Activated naive CD4-positive, alpha-beta T cell treated with anti-CD3 and anti-CD28 coated beads for 36 hours (primary cell): ENCODE data around the gene HSH2D. TPM values are rescaled to one million over a fixed set of nuclear protein-coding genes. Genes with fewer than 3 reads are reported as not detected.

ENCODE experiments used
- CTCF ChIA-PET: fragments of 350-600 bp; sonication (Branson Sonifier 250); formaldehyde crosslinking; loops from one replicate; lab custom pipeline; 2021; ENCODE audit warnings: antibody characterized with exemption; lab: Charles Lee
- DNase-seq: peaks from one replicate; pipeline ENCODE4 v3.0.0-alpha.2; 2020
- H3K27ac Mint-ChIP-seq: one replicate; pipeline ENCODE4 v1.8.0; 2021; ENCODE audit warnings: mild to moderate bottlenecking, mixed read lengths
- H3K27me3 Mint-ChIP-seq: one replicate; pipeline ENCODE4 v1.8.0; 2021; ENCODE audit warnings: low read depth, mixed read lengths
- H3K36me3 Mint-ChIP-seq: one replicate; pipeline ENCODE4 v1.8.0; 2021; ENCODE audit warnings: low read depth, mixed read lengths
- H3K4me1 Mint-ChIP-seq: one replicate; pipeline ENCODE4 v1.8.0; 2021; ENCODE audit warnings: low read depth, mixed read lengths
- H3K4me3 Mint-ChIP-seq: one replicate; pipeline ENCODE4 v1.8.0; 2021; ENCODE audit warnings: mild to moderate bottlenecking, moderate library complexity, mixed read lengths
- H3K9me3 Mint-ChIP-seq: one replicate; pipeline ENCODE4 v1.8.0; 2021; ENCODE audit warnings: mixed read lengths
- intact Hi-C: fragments of 100-400 bp; cut with micrococcal nuclease; formaldehyde crosslinking; loops from one replicate; pipeline ENCODE4 v1.15.1; 2023
- total RNA-seq, 2 experiments: library from RNA; stranded (reverse); gene quantifications; one replicate each; pipeline ENCODE4 v1.2.3, GENCODE V29; 2021

Gene HSH2D
- total RNA-seq, 2 experiments from 2014 or later: 18.3 to 20.7 TPM

DNA sequence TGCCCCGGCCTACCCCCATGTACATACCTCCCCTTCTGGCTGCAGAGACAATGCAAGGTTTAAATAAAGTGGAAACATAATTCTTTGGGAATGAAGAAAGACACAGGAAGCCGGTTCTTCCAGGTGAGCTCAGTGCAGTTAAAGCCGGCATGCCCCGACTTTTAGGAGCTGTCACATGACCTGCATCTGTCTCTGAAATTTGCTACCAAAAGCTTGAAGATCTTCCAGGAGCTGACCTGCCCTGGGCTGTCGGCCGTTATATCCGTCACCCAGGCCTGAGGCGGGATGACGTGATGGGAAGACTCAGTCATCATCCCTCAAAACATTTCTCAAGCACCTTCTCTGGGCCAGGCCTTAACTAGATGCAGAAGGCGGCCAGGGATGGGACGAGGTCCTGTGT lies 21.5 kb upstream of the HSH2D start:
- Mint-ChIP-seq H3K4me1 (peaks cover 31% of the 10 kb centered on the region), H3K27me3 (no peaks in the 10 kb centered on the region), H3K27ac (no peak overlapping the region), H3K36me3 (peaks cover 43% of the 10 kb centered on the region), H3K4me3 (no peak overlapping the region), H3K9me3 (no peaks in the 10 kb centered on the region)
- intact Hi-C loops: no loop called here
- CTCF ChIA-PET: no interaction called here
- no peak for DNase-seq

DNA sequence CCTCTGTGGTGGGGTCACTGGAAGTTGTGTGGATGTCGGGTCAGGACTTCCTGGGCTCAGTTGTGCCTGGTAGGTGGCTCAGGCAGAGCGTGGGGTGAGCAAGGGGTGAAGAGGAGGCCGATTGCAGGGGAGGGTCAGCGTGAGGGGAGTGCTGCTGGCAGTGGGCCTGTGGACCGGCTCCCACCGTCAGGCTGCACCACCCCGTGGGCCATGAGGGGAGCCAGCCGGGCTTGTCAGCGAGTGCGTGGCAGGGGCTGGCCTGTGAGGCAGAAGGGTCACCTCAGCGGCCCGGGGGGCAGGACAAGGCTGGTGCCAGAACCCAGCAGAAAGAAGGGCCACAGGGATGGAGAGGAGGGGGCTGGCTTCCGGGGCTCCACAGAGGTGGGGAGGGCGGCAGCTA lies 18.5 kb upstream of the HSH2D start:
- Mint-ChIP-seq H3K4me1 (peaks cover 1% of the 10 kb centered on the region), H3K4me3 (no peak overlapping the region), H3K27ac (peak overlapping the region; percentile 46)

DNA sequence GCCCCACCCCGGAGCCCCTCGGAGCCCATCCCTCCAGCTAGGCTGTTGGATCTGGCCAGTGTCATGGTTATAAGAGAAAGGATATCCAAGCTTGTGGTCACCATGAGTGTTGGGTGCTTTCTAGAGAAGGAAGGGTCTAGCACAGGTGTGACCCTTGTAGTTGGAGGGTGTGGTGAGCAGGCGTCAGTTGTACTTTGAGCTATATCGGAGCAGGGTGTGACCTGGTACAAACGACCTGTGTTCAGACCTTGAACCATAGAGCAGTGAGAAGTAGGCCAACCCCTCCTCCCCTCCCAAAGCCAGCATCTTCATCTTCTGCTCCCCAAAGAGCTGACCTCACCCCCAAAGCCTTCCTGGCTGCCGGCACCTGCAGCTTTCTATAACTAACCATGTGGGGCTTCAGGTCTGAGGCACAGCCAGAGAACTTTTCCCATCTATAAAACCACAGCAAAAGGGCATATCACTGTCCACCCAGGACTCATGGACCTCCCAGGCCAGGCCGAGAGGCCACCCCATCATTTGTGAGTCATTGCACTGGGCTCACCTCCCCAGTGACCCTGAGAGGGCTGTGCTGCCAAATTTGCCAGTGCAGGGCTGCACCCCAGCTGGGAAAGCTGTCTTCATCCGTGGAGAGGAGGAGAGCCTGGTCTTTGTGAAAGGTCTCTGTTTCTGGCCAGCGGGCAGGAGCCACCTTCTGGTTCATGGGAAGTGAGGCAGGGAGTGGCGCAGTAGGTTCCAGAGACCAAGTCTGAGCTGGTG lies 17.6 kb upstream of the HSH2D start:
- CTCF ChIA-PET: no interaction called here
- intact Hi-C loops: no loop called here
- Mint-ChIP-seq H3K4me1 (no peaks in the 10 kb centered on the region), H3K27ac (peak overlapping the region; percentile 50), H3K9me3 (no peaks in the 10 kb centered on the region), H3K27me3 (no peaks in the 10 kb centered on the region), H3K4me3 (no peak overlapping the region), H3K36me3 (peaks cover 45% of the 10 kb centered on the region)
- DNase-seq: no peak

More for the DNA sequence above, 18.5 kb upstream of the HSH2D start:
- Mint-ChIP-seq H3K9me3 (no peaks in the 10 kb centered on the region), H3K27me3 (no peaks in the 10 kb centered on the region), H3K36me3 (peaks cover 43% of the 10 kb centered on the region)
- no peak for DNase-seq
- intact Hi-C loops: no loop called here
- CTCF ChIA-PET: no interaction called here

DNA sequence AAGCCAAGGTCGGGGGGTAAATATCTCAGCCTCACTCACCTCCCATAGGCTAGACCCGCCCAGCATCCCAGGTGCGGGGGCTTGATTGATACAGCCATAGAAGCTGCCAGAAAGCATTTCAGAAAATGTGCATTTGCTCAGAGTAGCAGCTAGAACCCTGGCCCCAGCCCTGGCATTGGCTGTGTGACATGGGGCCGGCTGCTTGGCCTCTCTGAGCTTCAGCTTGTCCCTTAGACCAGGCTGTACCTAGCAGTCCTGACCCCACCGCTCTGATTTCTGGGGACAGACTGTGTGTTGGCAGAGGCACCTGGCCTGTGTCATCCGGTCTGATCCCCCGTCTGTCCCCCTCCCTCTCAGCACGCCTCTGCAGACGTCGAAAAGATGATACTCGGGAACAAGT lies 16.4 kb upstream of the HSH2D start:
- no peak overlapping the region for H3K4me3 Mint-ChIP-seq
- no peaks in the 10 kb centered on the region for H3K4me1 Mint-ChIP-seq
- intact Hi-C loops: no loop called here
- H3K36me3 Mint-ChIP-seq: peaks cover 49% of the 10 kb centered on the region
- H3K9me3 Mint-ChIP-seq: peaks cover 3% of the 10 kb centered on the region
- H3K27me3 Mint-ChIP-seq: no peaks in the 10 kb centered on the region
- CTCF ChIA-PET: interaction anchor here (0.6 kb wide), 1 partner anchor 32 kb away, joined by 3 read pairs; no protein-coding TSS in a partner anchor
- H3K27ac Mint-ChIP-seq: no peak overlapping the region
- DNase-seq: no peak

DNA sequence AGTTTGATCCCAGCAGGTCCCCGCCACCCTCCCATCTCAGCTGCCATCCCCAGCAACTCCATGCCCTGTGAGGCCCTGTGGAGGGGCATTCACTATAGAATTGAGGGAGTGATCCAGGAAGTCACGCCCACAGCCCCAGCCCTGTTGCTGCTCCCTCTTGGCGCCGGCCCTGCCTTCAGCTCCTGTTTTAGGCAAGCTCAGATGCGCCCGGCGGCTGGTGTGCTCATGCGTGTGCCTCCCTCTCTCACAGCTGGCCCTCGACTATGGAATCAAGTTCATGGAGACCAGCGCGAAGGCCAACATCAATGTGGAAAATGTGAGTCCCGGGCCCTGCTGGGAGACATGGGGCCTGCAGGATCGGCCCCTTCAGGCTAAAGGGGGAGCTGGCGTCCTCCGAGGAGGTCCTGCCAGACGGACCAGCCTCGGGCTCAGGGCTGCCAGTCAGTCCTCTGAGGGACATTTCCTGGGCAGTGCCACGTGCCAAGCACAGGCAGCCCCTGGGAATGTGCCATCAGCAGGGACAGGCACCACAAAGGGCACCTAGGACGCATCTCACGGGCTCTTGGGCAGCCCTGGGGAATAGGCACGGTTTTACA lies 15.6 kb upstream of the HSH2D start:
- no peaks in the 10 kb centered on the region for H3K27me3 Mint-ChIP-seq
- intact Hi-C loops: no loop called here
- H3K36me3 Mint-ChIP-seq: peaks cover 55% of the 10 kb centered on the region
- DNase-seq: no peak
- no peak overlapping the region for H3K27ac Mint-ChIP-seq
- H3K4me3 Mint-ChIP-seq: no peak overlapping the region
- peaks cover 3% of the 10 kb centered on the region for H3K9me3 Mint-ChIP-seq
- no peaks in the 10 kb centered on the region for H3K4me1 Mint-ChIP-seq
- CTCF ChIA-PET: no interaction called here

DNA sequence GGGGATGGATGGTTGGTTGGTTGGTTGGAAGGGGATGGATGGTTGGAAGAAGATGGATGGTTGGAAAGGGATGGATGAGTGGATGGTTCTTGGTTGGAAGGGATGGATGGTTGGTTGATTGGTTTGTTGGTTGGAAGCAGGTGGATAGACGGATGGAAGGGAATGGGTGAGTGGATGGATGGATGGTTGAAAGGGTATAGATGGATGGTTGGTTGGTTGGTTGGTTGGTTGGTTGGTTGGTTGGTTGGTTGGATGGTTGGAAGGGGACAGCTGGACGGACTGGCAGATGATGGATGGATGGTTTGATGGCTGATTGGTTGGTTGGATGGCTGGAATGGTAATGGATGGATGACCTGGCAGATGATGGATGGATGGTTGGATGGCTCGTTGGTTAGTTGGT lies 11.8 kb upstream of the HSH2D start:
- Mint-ChIP-seq H3K27ac (no peak overlapping the region), H3K36me3 (peaks cover 53% of the 10 kb centered on the region), H3K9me3 (peaks cover 3% of the 10 kb centered on the region), H3K4me3 (no peak overlapping the region), H3K27me3 (no peaks in the 10 kb centered on the region), H3K4me1 (no peaks in the 10 kb centered on the region)
- DNase-seq: no peak
- intact Hi-C loops: no loop called here
- CTCF ChIA-PET: no interaction called here

DNA sequence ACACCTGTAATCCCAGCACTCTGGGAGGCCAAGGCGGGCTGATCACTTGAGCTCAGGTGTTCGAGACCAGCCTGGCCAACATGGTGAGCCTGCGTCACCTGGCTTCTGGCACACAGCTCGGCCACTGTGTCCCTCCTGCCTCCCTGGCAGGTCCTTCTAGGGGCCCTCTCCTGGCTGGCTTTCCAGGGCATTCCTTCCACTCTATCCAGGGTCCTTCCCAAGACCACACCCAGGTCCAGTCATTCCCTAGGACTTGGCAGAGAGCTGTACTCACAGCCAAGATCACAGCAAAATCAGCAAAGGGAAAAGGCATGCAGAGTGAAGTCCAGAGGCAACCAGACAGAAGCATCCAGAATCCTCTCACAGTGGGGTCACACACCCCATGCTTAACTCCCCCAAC lies 9.7 kb upstream of the HSH2D start:
- no peaks in the 10 kb centered on the region for H3K4me1 Mint-ChIP-seq
- CTCF ChIA-PET: no interaction called here
- H3K4me3 Mint-ChIP-seq: no peak overlapping the region
- H3K27ac Mint-ChIP-seq: no peak overlapping the region
- H3K36me3 Mint-ChIP-seq: peaks cover 46% of the 10 kb centered on the region
- peaks cover 3% of the 10 kb centered on the region for H3K9me3 Mint-ChIP-seq
- no peaks in the 10 kb centered on the region for H3K27me3 Mint-ChIP-seq
- DNase-seq: no peak
- intact Hi-C loops: no loop called here

DNA sequence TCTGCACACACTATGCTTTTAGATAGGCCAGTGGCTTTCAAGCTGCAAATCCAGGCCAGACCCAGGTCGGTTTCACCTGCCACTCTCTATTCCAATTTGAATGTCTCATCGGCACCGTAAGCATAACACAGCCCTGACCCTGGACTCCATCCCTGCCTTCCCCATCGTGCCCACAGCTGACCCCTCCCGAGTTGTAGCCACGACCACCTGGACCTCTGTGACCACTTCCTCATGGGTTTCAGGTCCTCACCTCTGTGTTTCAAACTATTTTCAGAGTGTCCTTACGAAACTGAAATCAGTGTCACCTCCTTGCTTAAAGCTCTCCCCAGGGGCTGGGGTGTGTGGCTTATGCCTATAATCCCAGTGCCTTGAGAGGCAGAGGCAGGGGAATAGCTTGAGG lies 9.0 kb upstream of the HSH2D start:
- DNase-seq: no peak
- CTCF ChIA-PET: no interaction called here
- Mint-ChIP-seq H3K9me3 (peaks cover 3% of the 10 kb centered on the region), H3K27me3 (no peaks in the 10 kb centered on the region), H3K4me3 (no peak overlapping the region), H3K36me3 (peaks cover 40% of the 10 kb centered on the region), H3K4me1 (no peaks in the 10 kb centered on the region), H3K27ac (no peak overlapping the region)
- intact Hi-C loops: no loop called here

DNA sequence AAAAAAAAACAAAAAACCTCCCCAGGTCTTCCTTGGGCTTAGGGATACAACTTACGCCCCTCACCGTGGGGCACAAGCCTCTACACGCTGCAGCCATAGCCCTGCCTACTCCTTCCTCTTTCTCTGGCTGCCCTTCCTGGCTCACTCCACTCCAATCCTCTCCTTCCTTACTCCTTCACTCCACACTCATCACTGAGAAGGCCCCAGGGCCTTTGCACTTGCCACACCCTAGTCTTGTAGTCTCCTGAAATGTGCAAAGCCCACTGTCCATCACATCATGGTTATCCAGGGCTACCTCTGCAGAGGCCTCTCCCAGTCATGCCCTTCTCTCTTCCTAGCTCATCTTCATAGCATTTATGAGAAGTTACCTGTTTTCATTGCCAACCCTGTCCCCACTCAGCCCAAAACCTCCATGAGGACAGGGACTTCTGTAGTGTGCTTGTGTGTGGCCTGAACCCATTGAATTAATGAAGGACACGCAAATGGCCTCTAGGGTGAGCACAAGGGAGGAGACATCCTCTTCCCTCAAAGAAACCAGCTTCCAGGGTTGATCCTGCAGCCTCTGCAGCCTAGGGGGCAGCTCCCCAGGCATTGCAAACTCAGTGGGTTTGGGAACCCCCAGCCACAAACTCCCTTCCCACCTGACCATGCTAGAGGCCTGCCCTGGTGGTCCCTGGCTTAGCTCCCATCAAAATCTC lies 7.9 kb upstream of the HSH2D start:
- CTCF ChIA-PET: interaction anchor here (0.6 kb wide), 2 partner anchors 41 to 47 kb away, joined by 4 read pairs; no protein-coding TSS in a partner anchor
- intact Hi-C loops: no loop called here
- Mint-ChIP-seq H3K4me1 (no peaks in the 10 kb centered on the region), H3K9me3 (peaks cover 3% of the 10 kb centered on the region), H3K4me3 (no peak overlapping the region), H3K36me3 (peaks cover 33% of the 10 kb centered on the region), H3K27ac (no peak overlapping the region), H3K27me3 (no peaks in the 10 kb centered on the region)
- DNase-seq: no peak

DNA sequence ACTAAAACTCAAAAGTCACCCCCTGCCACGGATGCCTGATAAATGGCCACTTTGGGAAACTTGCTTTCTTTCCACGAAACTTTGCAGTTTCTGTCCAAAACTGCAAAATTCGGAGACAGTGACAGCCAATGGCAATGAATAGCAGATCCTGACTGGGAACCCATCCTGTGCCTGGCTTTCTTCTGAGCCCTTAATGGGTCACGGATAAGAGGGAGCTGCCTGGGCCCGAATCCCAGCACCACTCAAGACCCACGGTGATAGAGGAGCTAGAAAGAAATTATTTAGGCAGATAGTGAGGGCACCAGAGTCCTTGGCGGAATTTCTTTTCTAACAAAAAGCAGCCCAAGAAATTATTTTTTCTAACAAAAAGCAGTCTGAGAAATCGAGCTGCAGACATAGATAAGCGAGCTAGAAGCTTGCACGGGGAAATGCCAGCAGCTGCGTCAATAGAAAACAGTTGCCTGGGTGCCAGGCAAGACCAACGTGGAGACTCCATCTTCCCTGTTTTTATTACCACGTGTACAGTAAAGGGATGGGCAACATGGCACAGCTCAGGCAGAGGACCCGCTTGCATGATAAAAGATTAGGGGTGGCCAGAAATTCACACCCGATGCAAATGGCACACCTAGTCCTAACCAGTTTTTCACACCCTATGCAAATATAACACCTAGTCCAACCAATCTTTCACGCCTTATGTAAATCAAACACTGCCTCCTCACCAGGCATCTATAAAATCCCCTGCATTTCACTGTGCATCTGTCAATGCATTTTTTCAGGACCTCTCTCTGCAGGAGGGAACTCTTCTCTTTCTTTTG lies 7.1 kb upstream of the HSH2D start:
- Mint-ChIP-seq H3K4me1 (no peaks in the 10 kb centered on the region), H3K9me3 (peaks cover 3% of the 10 kb centered on the region), H3K4me3 (no peak overlapping the region), H3K36me3 (peaks cover 27% of the 10 kb centered on the region), H3K27me3 (no peaks in the 10 kb centered on the region), H3K27ac (no peak overlapping the region)
- DNase-seq: no peak
- CTCF ChIA-PET: interaction anchor here (0.6 kb wide), 2 partner anchors 41 to 46 kb away, joined by 4 read pairs; no protein-coding TSS in a partner anchor
- intact Hi-C loops: no loop called here

DNA sequence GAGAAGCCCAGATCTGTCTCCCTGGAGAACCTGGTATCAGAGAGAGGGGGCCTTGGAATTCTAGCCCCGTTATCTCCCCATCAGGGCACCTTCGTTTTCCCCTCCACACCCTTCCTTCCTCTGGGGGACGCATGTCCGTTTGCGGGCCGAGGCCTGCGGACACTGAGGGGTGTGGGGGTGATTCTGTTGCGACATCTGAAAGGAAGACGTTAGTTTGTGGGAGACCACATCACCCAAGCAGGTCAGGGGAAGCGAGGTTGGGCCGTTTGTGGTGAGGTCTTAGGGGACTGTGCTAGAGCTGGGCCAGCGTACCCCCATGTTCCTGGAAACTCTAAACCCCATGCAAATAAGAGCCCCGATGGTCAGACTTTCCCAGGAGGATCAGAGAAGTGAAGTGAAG lies 3.7 kb upstream of the HSH2D start:
- CTCF ChIA-PET: no interaction called here
- intact Hi-C loops: no loop called here
- Mint-ChIP-seq H3K4me3 (no peak overlapping the region), H3K27me3 (no peaks in the 10 kb centered on the region), H3K9me3 (no peaks in the 10 kb centered on the region), H3K36me3 (peaks cover 4% of the 10 kb centered on the region), H3K27ac (no peak overlapping the region), H3K4me1 (peaks cover 12% of the 10 kb centered on the region)
- no peak for DNase-seq

DNA sequence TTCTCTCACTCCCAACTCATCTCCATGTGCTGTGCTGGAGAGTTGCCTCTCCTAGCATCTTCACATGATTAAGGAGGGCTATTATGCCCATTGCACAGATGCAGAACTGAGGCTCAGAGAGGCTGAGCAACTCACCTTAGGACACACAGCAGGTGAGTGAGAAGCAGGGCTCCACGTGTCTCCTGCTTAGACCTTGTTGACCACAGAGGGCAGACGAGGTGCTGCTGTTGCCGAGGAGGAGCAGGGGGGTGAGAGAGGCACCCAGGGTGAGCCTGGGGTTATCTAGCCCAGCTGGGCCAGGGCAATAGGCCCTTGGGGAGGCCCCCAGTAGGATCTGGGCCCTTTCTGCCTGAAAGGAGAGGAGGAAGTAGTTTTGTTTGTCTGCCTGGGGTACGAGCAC lies 2.4 kb upstream of the HSH2D start:
- CTCF ChIA-PET: no interaction called here
- Mint-ChIP-seq H3K27me3 (no peaks in the 10 kb centered on the region), H3K36me3 (peaks cover 9% of the 10 kb centered on the region), H3K4me1 (peaks cover 22% of the 10 kb centered on the region), H3K27ac (no peak overlapping the region), H3K4me3 (no peak overlapping the region), H3K9me3 (no peaks in the 10 kb centered on the region)
- intact Hi-C loops: no loop called here
- no peak for DNase-seq
